ENCODE results near the gene COG7. TPM values are rescaled to one million over a fixed set of nuclear protein-coding genes. Genes with fewer than 3 reads are reported as not detected.
A peak's percentile ranks its signal among the peaks of the same experiment; 100 is the strongest.
"Not testable (repeated sequence)": the region's sequence is repeated elsewhere in the genome, so short reads cannot be mapped to it uniquely, and the experiment has no call there.

The COG7 gene
- total RNA-seq, 3 donors from 2014 or later = 12.8 to 31.6 (median 29.2) TPM

- Histone ChIP-seq H3K4me3 (no peak overlapping the region), H3K4me1 (no peaks in the 10 kb centered on the region), H3K36me3 (no peaks in the 10 kb centered on the region), H3K27ac (no peak overlapping the region), H3K9me3 (no peaks in the 10 kb centered on the region), H3K27me3 (no peaks in the 10 kb centered on the region)
- DNase-seq (ENCODE audit: low spot score in 2 of 2) = no peak
- intact Hi-C loops (cut with DNase I; ENCODE audit: low total_unique reads) = no loop called here
- TF ChIP-seq POLR2AphosphoS5 (IDR thresholded peaks at IDR 0.05) (no peak), POLR2A (IDR thresholded peaks at IDR 0.05) (no peak), CTCF (IDR thresholded peaks at IDR 0.05) (no peak)
Observed at GRCh38 chr16:23367988-23368387, 85.0 kb downstream of the COG7 start.

GRCh38 chr16:23367564-23367963, 85.4 kb downstream of the COG7 start:
- no peaks in the 10 kb centered on the region for H3K36me3 ChIP-seq
- no peaks in the 10 kb centered on the region for H3K27me3 ChIP-seq
- H3K4me1 ChIP-seq = no peaks in the 10 kb centered on the region
- H3K27ac ChIP-seq = no peak overlapping the region
- no peaks in the 10 kb centered on the region for H3K9me3 ChIP-seq
- DNase-seq (ENCODE audit: low spot score in 2 of 2) = no peak
- intact Hi-C loops (cut with DNase I; ENCODE audit: low total_unique reads) = no loop called here
- H3K4me3 ChIP-seq = no peak overlapping the region
- no peak for TF ChIP-seq POLR2A (IDR thresholded peaks at IDR 0.05)
- TF ChIP-seq POLR2AphosphoS5 (IDR thresholded peaks at IDR 0.05) = no peak
- no peak for TF ChIP-seq CTCF (IDR thresholded peaks at IDR 0.05)

GRCh38 chr16:23366341-23366740, 86.6 kb downstream of the COG7 start:
- H3K4me1 ChIP-seq; intact Hi-C loops (cut with DNase I; ENCODE audit: low total_unique reads): not testable (repeated sequence)
- H3K27ac ChIP-seq = peak overlapping the region in 1 of 2 donors; percentile 32

GRCh38 chr16:23365602-23366240, 87.3 kb downstream of the COG7 start:
- no peaks in the 10 kb centered on the region for H3K9me3 ChIP-seq
- DNase-seq (ENCODE audit: low spot score in 2 of 2) = no peak
- H3K27ac ChIP-seq = peak overlapping the region in 1 of 2 donors; percentile 17
- intact Hi-C loops (cut with DNase I; ENCODE audit: low total_unique reads) = no loop called here
- H3K36me3 ChIP-seq = no peaks in the 10 kb centered on the region
- H3K27me3 ChIP-seq = no peaks in the 10 kb centered on the region
- H3K4me3 ChIP-seq = no peak overlapping the region
- peaks cover 0 to 7% of the 10 kb centered on the region in 2 donors for H3K4me1 ChIP-seq
- TF ChIP-seq CTCF (IDR thresholded peaks at IDR 0.05) (no peak), POLR2AphosphoS5 (IDR thresholded peaks at IDR 0.05) (no peak), POLR2A (IDR thresholded peaks at IDR 0.05) (no peak)

More at GRCh38 chr16:23366341-23366740, 86.6 kb downstream of the COG7 start:
- DNase-seq (ENCODE audit: low spot score in 2 of 2); H3K9me3 ChIP-seq; H3K4me3 ChIP-seq; H3K36me3 ChIP-seq; H3K27me3 ChIP-seq: not testable (repeated sequence)

GRCh38 chr16:23362460-23363317, 90.3 kb downstream of the COG7 start:
- Histone ChIP-seq H3K36me3 (no peaks in the 10 kb centered on the region), H3K27ac (peak overlapping the region; percentile 84), H3K4me3 (no peak overlapping the region), H3K4me1 (peaks cover 0 to 7% of the 10 kb centered on the region in 2 donors), H3K27me3 (no peaks in the 10 kb centered on the region), H3K9me3 (no peaks in the 10 kb centered on the region)
- intact Hi-C loops (cut with DNase I; ENCODE audit: low total_unique reads) = no loop called here
- peak; percentile 86 to 94 for DNase-seq (ENCODE audit: low spot score in 2 of 2)
- TF ChIP-seq CTCF (IDR thresholded peaks at IDR 0.05) = no peak
- TF ChIP-seq POLR2AphosphoS5 (IDR thresholded peaks at IDR 0.05) = peak; percentile 49 to 77 (median 58)

Measured in breast epithelium (tissue), 4 donors.